CD1c-positive myeloid dendritic cell (primary cell): Measurements from ENCODE around the gene TAOK1.

Experiments
- DNase-seq: peaks from one replicate; pipeline ENCODE4 v3.0.0-alpha.2; 2016; ENCODE audit errors: extremely low spot score

Gene TAOK1

DNA sequence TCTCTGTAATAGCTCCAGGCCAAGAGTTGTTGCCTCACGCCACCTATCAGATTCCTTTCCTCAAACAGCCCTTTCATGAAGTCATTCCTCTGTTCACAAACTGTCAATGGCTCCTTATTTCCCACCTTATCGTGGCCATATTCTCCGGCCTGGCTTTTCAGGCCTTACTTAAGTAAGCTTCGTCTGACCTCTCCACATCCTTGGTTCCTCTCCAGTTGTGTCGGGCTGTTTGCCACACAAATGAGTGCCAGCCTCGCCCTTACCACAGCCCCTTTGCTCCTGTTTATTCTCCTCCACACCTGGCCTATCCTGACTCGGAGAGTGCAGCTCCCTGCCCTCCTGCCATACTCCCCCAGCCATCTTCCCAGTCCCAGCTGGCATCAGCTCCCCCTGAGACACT is 180.4 kb downstream of the TAOK1 start:
- no peak for DNase-seq

DNA sequence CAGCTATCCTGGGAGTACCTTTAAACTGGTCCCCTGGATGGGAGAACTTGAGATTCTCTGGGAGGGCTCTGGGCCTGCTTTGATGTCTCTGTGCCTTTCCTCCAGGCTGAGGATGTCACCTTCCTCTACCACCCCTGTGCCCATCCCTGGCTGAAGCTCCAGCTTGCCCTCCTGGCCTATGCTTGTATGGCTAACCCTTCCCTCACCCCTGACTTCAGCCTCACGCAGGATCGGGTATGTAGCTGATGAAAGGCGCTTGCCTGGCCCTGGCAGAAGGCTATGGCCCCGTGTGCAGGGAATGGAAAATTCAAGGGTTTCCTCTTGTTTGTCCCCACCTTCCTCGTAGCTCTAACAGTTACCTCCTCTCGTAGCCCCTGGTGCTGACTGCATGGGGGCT is 181.3 kb downstream of the TAOK1 start:
- DNase-seq = no peak

GRCh38 chr17:29571883-29572681 is 181.9 kb downstream of the TAOK1 start:
- no peak for DNase-seq

DNA sequence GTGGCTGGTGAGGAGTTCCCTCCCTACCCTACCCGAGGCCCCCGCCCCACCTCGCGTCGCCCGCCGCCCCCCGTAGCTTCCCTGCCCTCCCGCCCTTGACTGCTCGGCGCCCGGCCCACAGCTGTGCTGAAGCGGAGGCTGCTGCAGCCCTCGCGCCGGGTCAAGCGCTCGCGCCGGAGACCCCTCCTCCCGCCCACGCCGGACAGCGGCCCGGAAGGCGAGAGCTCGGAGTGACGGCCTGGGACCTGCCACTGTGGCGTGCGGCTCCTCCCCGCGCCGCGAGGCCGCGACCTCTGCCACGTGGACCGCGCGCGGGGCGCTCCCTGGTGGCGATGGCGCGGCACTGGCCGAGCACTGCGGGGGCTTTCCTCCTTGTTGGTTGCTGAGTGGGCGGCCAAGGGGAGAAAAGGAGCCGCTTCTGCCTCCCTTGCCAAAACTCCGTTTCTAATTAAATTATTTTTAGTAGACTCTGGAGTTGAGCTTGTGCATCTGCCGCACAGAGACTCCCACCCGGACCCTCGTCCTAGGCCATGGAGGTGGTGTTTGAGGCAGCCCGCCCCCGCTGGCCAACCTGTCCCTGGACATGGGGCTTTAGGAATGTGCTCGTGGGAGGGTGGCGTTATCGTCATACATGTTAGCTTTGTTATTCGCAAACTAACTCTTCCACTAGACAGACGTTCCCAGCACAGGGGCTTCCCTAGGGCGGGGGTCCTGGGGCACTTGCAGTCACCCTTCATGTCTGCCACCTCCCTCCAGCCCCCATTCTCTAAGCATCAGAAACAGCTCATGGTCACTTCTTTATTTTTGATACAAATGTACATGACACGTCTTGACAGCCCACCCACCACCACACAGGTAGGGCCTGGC is 182.8 kb downstream of the TAOK1 start:
- peak; percentile 84 for DNase-seq

GRCh38 chr17:29573558-29573869 is 183.4 kb downstream of the TAOK1 start:
- DNase-seq = no peak

DNA sequence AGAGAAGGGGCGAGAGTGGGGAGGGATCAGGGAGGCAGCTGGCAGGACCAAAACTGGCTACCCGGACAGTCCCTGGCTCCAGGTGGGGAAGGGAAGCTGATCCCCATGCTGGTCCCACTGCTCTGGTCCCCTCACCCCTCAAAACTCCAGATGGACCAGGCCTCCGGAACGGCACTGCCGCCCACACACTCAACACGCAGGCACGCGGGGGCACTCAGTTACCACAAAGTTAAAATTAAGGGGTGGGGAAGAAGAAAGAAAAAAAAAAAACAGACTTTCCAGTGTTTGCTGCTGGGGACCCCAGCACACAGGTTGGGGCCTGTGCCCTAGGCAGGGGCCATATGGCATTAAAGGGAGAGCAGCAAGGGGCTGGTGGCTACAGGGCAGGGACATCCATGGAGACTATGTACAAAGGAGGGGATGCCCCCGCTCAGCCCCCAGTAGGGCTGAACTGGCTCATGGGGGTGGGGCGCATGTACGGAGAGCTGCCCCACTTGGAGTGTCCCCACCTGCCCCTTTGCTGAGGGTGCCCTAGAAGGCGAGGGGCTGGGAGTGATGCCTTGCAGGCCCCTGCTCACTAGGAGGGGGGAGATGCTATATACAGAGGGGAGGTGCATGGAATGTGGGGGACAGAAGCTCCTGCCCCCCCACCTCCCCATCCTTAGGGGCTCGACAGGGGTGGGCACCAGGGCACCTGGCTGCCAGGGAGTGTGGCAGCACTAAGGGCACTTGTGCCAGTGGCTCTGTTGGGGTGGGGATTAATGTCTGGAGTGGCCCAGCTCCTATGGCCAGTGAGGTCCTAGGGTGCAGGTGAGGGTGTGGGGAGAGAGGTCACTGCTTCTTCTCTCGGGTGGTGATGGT is 183.9 kb downstream of the TAOK1 start:
- DNase-seq = no peak

DNA sequence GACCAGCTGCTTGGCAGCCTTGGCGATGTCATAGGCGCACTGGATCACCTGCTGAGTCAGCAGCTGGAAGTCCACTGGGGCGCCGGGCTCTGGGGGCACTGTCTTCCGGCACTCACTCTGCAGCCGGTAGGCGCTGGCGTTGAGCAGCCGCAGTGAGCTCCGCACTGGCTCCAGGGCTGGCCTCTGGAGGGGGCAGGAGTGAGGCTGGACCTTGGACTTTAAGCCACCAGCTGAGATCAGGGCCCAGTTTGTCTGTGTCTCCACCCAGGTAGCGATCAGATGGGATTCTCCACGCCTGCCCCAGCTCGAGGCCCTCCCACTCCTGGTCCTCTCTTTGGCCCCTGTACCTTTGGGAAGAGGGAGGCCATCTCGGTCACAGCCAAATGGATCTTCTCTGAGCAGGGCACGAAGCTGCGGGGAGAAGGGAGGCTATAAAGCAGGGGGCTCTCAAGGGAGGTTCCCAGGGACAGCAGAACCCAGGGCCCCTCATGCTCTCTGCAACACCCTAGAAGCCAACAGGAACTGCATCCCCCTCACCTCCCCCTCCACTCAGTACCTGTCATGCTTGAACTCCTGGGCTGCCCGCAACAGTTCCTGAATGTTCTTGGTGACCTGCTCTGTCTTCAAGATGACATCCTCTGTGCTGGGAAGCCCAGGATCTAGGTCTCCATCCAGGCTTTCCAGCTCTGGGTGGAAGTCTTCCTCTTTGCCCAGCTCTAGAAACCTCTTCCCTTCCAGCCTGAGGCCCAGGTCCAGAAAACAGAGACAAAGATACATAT is 184.8 kb downstream of the TAOK1 start:
- DNase-seq = no peak

- DNase-seq = no peak
Observed at GRCh38 chr17:29575511-29576213, 185.5 kb downstream of the TAOK1 start.

DNA sequence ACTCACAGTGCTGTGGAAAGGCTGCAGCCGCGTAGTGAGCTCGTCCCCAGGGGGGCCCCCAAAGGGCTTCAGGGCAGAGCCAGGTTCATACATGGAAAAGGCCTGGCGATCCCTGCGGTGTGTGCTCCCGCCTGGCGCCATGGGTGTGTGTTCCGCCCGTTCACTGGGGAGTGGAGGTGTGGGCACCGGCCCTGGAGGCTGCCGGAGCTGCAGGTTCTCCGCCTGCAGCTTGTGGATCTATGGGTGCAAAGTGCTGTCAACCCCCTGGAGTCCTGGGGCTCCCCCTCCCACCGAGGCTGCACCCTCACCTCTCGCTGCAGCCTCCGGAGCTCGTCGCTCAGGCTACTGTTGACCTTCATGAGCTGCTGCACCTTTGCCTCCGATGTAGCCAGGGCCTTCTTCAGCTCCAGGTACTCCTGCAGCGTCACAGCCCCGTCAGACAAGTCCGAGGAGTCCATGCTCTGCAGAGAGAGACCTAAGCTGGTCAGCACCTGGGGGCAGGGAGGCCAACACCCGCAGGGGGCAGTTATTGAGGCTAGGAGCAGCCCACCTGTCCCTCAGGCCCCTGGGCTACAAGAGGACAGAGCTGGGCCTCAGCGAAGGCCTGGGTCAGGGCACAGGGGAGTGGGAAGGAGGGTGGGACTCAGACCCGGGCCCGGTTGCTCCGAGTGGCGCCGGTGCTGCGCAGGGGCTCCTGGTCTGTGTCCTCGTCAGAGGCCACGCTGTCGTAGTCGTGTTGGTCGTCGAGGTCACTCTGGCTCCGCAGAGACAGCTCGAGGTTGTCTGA is 186.2 kb downstream of the TAOK1 start:
- no peak for DNase-seq

GRCh38 chr17:29577001-29577370 is 186.8 kb downstream of the TAOK1 start:
- DNase-seq = no peak

DNA sequence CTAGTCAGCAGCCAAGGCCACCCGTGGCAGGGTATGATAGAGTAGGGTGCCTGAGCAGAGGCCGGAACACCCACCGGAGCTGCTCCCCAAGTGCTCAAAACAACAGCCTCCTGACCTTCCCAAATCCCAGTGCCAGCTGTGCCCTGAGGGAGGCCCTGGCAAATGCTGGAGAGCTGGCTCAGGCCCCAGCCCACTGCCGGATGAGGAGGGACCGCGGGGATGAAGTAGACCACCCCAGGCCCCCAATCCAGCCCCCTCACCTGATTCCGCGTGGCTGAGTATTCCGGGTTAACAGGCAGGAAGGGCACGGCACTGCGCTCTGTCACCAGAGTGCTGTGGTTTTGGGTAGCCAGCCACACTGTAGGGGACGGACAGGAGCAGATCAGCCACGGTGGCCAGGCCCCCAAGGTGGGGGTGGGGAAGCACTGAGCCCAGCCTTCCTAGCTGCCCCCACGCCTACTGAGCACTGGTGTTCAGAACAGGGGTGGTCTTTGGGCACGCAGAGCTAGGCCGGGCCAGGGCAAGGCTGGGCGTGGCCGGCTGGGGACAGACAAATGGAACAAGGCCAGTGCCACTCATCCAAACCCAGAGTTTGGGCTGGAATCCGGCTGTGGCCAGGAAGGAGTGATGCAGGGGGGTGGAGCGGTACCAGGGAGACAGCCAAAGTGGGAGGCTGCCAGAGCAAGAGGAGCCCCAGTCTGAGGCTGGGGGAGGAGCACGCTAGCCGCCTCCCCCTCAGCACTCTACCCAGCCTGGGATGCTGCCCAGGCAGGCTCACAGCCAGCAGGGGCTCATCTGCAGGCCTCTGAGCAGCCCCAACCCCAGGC is 187.4 kb downstream of the TAOK1 start:
- DNase-seq = no peak

DNA sequence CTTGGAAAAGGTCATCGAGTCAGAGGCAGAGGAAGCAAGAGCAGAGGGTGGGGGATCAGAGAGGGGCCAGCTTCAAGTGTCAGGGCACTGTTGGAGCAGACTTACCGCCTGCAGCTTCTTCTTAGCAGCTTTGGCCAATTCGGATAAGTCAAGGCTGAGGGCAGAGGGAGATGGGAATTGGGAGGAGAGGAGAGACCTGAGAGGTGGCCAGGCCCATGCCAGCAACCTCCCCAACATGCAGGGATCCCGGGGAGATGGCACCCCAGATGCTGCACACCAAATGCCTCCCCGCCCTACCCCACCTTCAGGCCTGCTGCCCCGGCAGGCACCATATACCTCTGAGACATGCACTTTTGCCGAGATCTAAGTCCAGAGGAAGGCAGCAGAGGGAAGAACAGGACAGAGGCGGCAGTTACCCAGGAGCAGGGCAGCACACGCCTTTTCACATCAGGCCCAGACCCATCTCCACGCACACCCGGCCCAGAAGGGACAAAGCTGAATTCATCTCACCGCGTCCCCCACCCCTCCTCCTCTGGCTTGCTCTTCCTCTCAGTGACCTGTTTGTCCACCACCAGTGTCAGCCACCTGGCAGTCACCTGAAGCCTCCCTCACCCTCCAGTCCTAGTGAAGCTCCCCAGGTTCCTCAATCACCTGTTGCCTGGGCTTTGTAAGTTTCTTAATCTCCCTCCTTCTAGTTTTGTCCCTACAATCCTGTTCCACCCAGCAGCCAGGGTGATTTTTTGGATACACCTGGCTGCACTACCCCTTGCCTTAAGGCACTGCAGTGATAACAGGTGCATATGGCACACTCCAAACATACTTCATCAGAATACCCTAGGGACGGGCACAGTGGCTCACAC is 188.7 kb downstream of the TAOK1 start:
- DNase-seq = no peak

GRCh38 chr17:29579866-29580771 is 190.0 kb downstream of the TAOK1 start:
- DNase-seq = peak; percentile 93

DNA sequence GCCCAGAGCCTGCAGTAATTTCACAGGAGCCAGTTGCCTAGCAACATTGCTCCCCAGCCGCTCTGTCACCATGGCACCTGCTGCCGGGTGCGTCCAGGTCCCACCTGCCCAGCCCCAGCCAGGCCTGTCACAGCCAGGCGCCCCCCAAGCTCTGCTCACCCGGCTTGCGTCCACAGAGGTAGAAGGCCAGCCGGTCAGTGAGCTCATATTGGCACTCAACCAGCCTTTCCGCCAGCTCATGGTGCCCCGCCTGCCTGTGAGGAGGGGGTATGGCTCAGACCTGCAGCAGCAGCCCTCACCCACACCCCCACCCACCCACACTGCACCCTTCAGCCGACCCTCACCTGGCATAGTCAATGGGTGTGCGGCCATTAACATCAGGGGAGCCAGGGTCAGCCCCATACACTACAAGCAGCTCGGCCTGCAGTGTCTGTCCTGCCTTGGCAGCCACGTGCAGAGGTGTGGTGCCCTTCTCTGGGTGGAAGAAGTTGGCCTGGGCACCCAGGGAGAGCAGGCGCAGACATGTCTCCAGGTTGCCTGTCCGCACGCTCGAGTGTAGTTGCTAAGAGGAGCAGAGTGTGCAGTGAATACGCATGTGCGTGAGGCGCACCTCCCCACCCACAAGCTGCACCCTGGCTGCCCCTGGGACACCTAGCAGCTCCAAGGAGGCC is 191.6 kb downstream of the TAOK1 start:
- DNase-seq = no peak

GRCh38 chr17:29582254-29582765 is 192.1 kb downstream of the TAOK1 start:
- DNase-seq = no peak

DNA sequence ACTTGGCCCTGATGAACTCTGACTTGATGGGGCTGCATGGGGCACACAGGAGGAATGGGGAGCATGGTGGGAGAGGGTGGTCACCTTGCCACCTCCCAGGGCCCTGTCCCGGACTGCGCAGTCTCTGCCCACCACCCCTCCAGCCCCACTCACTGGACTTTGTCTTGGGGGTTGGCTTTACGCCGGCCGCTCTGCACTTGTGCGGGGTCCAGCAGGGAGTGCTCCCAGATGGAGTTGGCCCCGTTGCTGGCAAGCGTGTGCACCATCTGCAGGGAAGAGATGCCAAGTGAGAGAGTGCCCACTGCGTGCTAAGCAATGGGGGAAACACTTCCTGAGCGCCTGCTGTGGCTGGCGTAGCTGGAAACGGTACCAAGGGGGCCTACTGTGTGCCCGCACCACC is 192.6 kb downstream of the TAOK1 start:
- no peak for DNase-seq
